CD4-positive, alpha-beta memory T cell (primary cell): ENCODE data around the gene CEBPE. TPM values are rescaled to one million over a fixed set of nuclear protein-coding genes. Genes with fewer than 3 reads are reported as not detected.

Experiments used
- CTCF ChIA-PET: fragments of 350-600 bp; sonication (Branson Sonifier 250); formaldehyde crosslinking; loops from one replicate; lab custom pipeline; 2021; ENCODE audit warnings: inconsistent platforms; ENCODE audit not compliant: partially characterized antibody; lab: Charles Lee
- POLR2A ChIA-PET: fragments of 350-600 bp; sonication (Branson Sonifier 250); formaldehyde crosslinking; loops from one replicate; lab custom pipeline; 2021; ENCODE audit not compliant: partially characterized antibody; lab: Charles Lee
- DNase-seq, 5 donors: peaks; one replicate each; pipeline versions ENCODE4 v3.0.0 to v3.0.0-alpha.2; 2020 to 2022; ENCODE audit warnings: mixed read lengths in 1 of 5
- H3K27ac ChIP-seq: one replicate; pipeline ENCODE4 v1.7.0; 2013; ENCODE audit warnings: low read depth, low read length
- H3K27me3 ChIP-seq: 2 replicates; pipeline ENCODE4 v1.7.0; 2013; ENCODE audit warnings: mild to moderate bottlenecking, low read length, moderate library complexity; ENCODE audit not compliant: insufficient read depth
- H3K36me3 ChIP-seq: 2 replicates; pipeline ENCODE4 v1.7.0; 2013; ENCODE audit warnings: mild to moderate bottlenecking, low read length, moderate library complexity; ENCODE audit not compliant: insufficient read depth
- H3K4me1 ChIP-seq: 2 replicates; pipeline ENCODE4 v1.7.0; 2013; ENCODE audit warnings: mild to moderate bottlenecking, low read length, moderate library complexity; ENCODE audit not compliant: insufficient read depth
- H3K4me3 ChIP-seq, 2 donors: one replicate each; pipeline ENCODE4 v1.7.0; 2013; ENCODE audit warnings: low read length in 2 of 2, mild to moderate bottlenecking in 1 of 2
- H3K9me3 ChIP-seq, 2 donors: one replicate each; pipeline ENCODE4 v1.7.0; 2013; ENCODE audit warnings: low read length in 2 of 2, control low read depth in 1 of 2; ENCODE audit not compliant: control insufficient read depth in 1 of 2
- H3K27ac Mint-ChIP-seq, 7 donors: one replicate each; pipeline ENCODE4 v1.8.0; 2020 to 2021; ENCODE audit warnings: mixed read lengths in 7 of 7, mild to moderate bottlenecking in 6 of 7, inconsistent platforms in 3 of 7, moderate library complexity in 3 of 7
- H3K27me3 Mint-ChIP-seq, 2 donors: one replicate each; pipeline ENCODE4 v1.8.0; 2020 to 2021; ENCODE audit warnings: mixed read lengths in 2 of 2
- H3K36me3 Mint-ChIP-seq, 2 donors: one replicate each; pipeline ENCODE4 v1.8.0; 2020 to 2021; ENCODE audit warnings: mixed read lengths in 2 of 2, inconsistent platforms in 1 of 2, mild to moderate bottlenecking in 1 of 2
- H3K4me1 Mint-ChIP-seq, 4 donors: one replicate each; pipeline ENCODE4 v1.8.0; 2020 to 2021; ENCODE audit warnings: mixed read lengths in 4 of 4, mild to moderate bottlenecking in 1 of 4
- H3K4me3 Mint-ChIP-seq, 8 donors: one replicate each; pipeline ENCODE4 v1.8.0; 2020 to 2021; ENCODE audit warnings: mixed read lengths in 8 of 8, mild to moderate bottlenecking in 7 of 8, moderate library complexity in 6 of 8, inconsistent platforms in 3 of 8
- H3K9me3 Mint-ChIP-seq, 8 donors: one replicate each; pipeline ENCODE4 v1.8.0; 2020 to 2021; ENCODE audit warnings: mixed read lengths in 8 of 8, mild to moderate bottlenecking in 5 of 8, inconsistent platforms in 3 of 8, moderate library complexity in 1 of 8
- intact Hi-C: fragments of 100-400 bp; cut with micrococcal nuclease; formaldehyde crosslinking; loops from one replicate; pipeline ENCODE4 v1.15.1; 2023
- polyA plus RNA-seq, 2 donors: library from polyadenylated mRNA; unstranded; fragments of 300-500 nt; fragmentation: Illumina TruSeq; gene quantifications; one replicate each; pipeline ENCODE4 v1.2.3, GENCODE V29; 2021
- total RNA-seq, 2 experiments: library from RNA; stranded (reverse); gene quantifications; one replicate each; pipeline ENCODE4 v1.2.3, GENCODE V29; 2021

Gene CEBPE
- total and polyA plus RNA-seq, 4 experiments from 2014 or later: 0.16 to 0.84 (median 0.52) TPM

DNA sequence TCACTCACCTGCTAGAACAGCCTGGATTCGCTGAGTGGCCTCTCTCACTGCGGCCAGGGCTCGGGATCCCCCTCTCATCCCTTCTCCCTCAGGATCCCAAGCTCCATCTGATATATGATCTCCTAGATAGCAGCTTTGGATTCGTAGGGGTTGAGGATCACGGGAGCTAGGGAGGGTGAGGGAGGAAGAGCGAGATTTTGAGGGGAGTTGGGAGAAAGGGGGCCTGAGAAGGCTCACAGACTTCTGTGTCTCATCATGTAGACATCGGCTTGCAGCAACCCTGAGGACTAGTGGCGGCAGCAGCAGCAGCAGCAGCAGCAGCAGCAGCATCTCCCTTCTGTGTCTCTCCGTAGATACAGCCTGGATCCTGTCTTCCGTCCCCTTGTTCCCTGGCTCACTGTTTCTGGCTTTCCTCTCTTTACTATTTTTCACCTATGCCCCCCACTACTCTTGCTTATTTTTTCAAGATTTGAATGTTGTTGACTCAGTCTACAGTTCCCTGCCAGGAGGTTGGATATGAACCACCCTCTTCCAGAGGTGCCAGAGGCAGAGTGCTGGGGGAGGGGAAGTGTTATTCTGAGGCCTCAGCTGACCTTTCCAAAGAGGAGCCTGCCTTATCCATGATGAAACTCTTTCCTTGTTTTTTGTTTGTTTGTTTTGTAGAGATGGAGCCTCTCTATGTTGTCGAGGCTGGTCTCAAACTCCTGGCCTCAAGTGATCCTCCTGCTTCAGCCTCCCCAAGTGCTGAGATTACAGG is 14.3 kb downstream of the CEBPE start, which contains the start of gene CIROP:
Gene CIROP, minus strand, starts transcription at position 399 of the 757 bp plus-strand sequence. Its CDS starts 69 bp downstream, at position 330.
- Histone ChIP-seq H3K4me3 (no peak within 1 kb of the TSS), H3K4me1 (no peaks in the 10 kb centered on the region), H3K9me3 (no peaks in the 10 kb centered on the region), H3K27ac (no peak within 1 kb of the TSS), H3K27me3 (no peaks in the 10 kb centered on the region), H3K36me3 (no peaks in the 10 kb centered on the region)
- peaks cover 0 to 5% (median under 1%) of the 10 kb centered on the region in 4 donors for H3K4me1 Mint-ChIP-seq
- CTCF ChIA-PET: no interaction called here
- H3K27me3 Mint-ChIP-seq: no peaks in the 10 kb centered on the region
- no peak within 1 kb of the TSS for H3K4me3 Mint-ChIP-seq
- no peak for DNase-seq
- intact Hi-C loops: no loop called here
- no peaks in the 10 kb centered on the region for H3K9me3 Mint-ChIP-seq
- peaks cover 0 to 4% of the 10 kb centered on the region in 2 donors for H3K36me3 Mint-ChIP-seq
- peak within 1 kb of the TSS in 2 of 7 donors; percentile 4 to 24 for H3K27ac Mint-ChIP-seq
- POLR2A ChIA-PET: no interaction called here

GRCh38 chr14:23104070-23104590 is 14.9 kb downstream of the CEBPE start:
- H3K36me3 ChIP-seq: no peaks in the 10 kb centered on the region
- Mint-ChIP-seq H3K27me3 (no peaks in the 10 kb centered on the region), H3K36me3 (peaks cover 5 to 8% of the 10 kb centered on the region in 2 donors), H3K4me3 (no peak overlapping the region), H3K9me3 (no peaks in the 10 kb centered on the region), H3K27ac (no peak overlapping the region), H3K4me1 (peaks cover 0 to 5% (median 2%) of the 10 kb centered on the region in 4 donors)
- ChIA-PET POLR2A (no interaction called here), CTCF (interaction anchor here (1.0 kb wide), 1 partner anchor 17 kb away, joined by 3 read pairs; no protein-coding TSS in a partner anchor)
- H3K4me3 ChIP-seq: no peak overlapping the region
- no peak overlapping the region for H3K27ac ChIP-seq
- intact Hi-C loops: no loop called here
- H3K9me3 ChIP-seq: no peaks in the 10 kb centered on the region
- DNase-seq: no peak
- H3K27me3 ChIP-seq: no peaks in the 10 kb centered on the region
- no peaks in the 10 kb centered on the region for H3K4me1 ChIP-seq

- no peak overlapping the region for H3K27ac ChIP-seq
- DNase-seq: no peak
- no peak overlapping the region for H3K27ac Mint-ChIP-seq
- ChIA-PET CTCF (interaction anchor here (1.0 kb wide), 1 partner anchor 17 kb away, joined by 3 read pairs; no protein-coding TSS in a partner anchor), POLR2A (no interaction called here)
- H3K4me3 Mint-ChIP-seq: no peak overlapping the region
- H3K9me3 Mint-ChIP-seq: no peaks in the 10 kb centered on the region
- peaks cover 4% of the 10 kb centered on the region for H3K36me3 ChIP-seq
- no peak overlapping the region for H3K4me3 ChIP-seq
- no peaks in the 10 kb centered on the region for H3K4me1 ChIP-seq
- peaks cover 0 to 5% (median 2%) of the 10 kb centered on the region in 4 donors for H3K4me1 Mint-ChIP-seq
- intact Hi-C loops: no loop called here
- no peaks in the 10 kb centered on the region for H3K27me3 ChIP-seq
- H3K9me3 ChIP-seq: no peaks in the 10 kb centered on the region
- H3K36me3 Mint-ChIP-seq: peaks cover 7 to 10% of the 10 kb centered on the region in 2 donors
- H3K27me3 Mint-ChIP-seq: no peaks in the 10 kb centered on the region
Observed at GRCh38 chr14:23103581-23103980, 15.5 kb downstream of the CEBPE start.

GRCh38 chr14:23102801-23103200 is 16.3 kb downstream of the CEBPE start:
- no peak for DNase-seq
- Histone ChIP-seq H3K36me3 (peaks cover 12% of the 10 kb centered on the region), H3K4me3 (no peak overlapping the region), H3K4me1 (peaks cover 6% of the 10 kb centered on the region), H3K27me3 (no peaks in the 10 kb centered on the region), H3K9me3 (no peaks in the 10 kb centered on the region), H3K27ac (no peak overlapping the region)
- ChIA-PET POLR2A (interaction anchor here (0.6 kb wide), 1 partner anchor 1169 kb away, joined by 3 read pairs; no protein-coding TSS in a partner anchor), CTCF (interaction anchor here (0.7 to 1.0 kb wide), 2 partner anchors 10 to 18 kb away, joined by 3 read pairs; no protein-coding TSS in a partner anchor)
- Mint-ChIP-seq H3K4me3 (no peak overlapping the region), H3K4me1 (peaks cover 0 to 6% (median 5%) of the 10 kb centered on the region in 4 donors), H3K36me3 (peaks cover 9 to 16% of the 10 kb centered on the region in 2 donors), H3K27ac (no peak overlapping the region), H3K27me3 (no peaks in the 10 kb centered on the region), H3K9me3 (no peaks in the 10 kb centered on the region)
- intact Hi-C loops: no loop called here

- H3K27ac ChIP-seq: no peak overlapping the region
- peaks cover 16% of the 10 kb centered on the region for H3K36me3 ChIP-seq
- ChIA-PET POLR2A (no interaction called here), CTCF (interaction anchor here (0.7 to 1.0 kb wide), 3 partner anchors 11 to 24 kb away, joined by 3 read pairs; no protein-coding TSS in a partner anchor)
- intact Hi-C loops: no loop called here
- Mint-ChIP-seq H3K36me3 (peaks cover 16 to 23% of the 10 kb centered on the region in 2 donors), H3K4me1 (peaks cover 0 to 13% (median 8%) of the 10 kb centered on the region in 4 donors), H3K4me3 (no peak overlapping the region), H3K27ac (peak overlapping the region in 1 of 7 donors; percentile 1), H3K27me3 (no peaks in the 10 kb centered on the region), H3K9me3 (no peaks in the 10 kb centered on the region)
- no peaks in the 10 kb centered on the region for H3K27me3 ChIP-seq
- no peak overlapping the region for H3K4me3 ChIP-seq
- H3K9me3 ChIP-seq: no peaks in the 10 kb centered on the region
- peaks cover 13% of the 10 kb centered on the region for H3K4me1 ChIP-seq
- no peak for DNase-seq
Observed at GRCh38 chr14:23101986-23102625, 16.9 kb downstream of the CEBPE start.

- CTCF ChIA-PET: interaction anchor here (1.0 to 1.1 kb wide), 2 partner anchors 19 to 23 kb away, joined by 3 read pairs; no protein-coding TSS in a partner anchor
- Mint-ChIP-seq H3K27me3 (no peaks in the 10 kb centered on the region), H3K4me1 (peaks cover 0 to 18% (median 11%) of the 10 kb centered on the region in 4 donors), H3K27ac (peak overlapping the region in 1 of 7 donors; percentile 1), H3K4me3 (no peak overlapping the region), H3K36me3 (peaks cover 17 to 28% of the 10 kb centered on the region in 2 donors), H3K9me3 (no peaks in the 10 kb centered on the region)
- H3K4me1 ChIP-seq: peaks cover 20% of the 10 kb centered on the region
- H3K4me3 ChIP-seq: no peak overlapping the region
- H3K27ac ChIP-seq: no peak overlapping the region
- no peaks in the 10 kb centered on the region for H3K27me3 ChIP-seq
- no peak for DNase-seq
- intact Hi-C loops: no loop called here
- no peaks in the 10 kb centered on the region for H3K9me3 ChIP-seq
- POLR2A ChIA-PET: no interaction called here
- peaks cover 16% of the 10 kb centered on the region for H3K36me3 ChIP-seq
Observed at GRCh38 chr14:23101213-23101970, 17.7 kb downstream of the CEBPE start.
